Keratinocyte (primary cell): ENCODE data around the gene PXDN. TPM values are rescaled to one million over a fixed set of nuclear protein-coding genes. Genes with fewer than 3 reads are reported as not detected.

Source experiments
- DNase-seq: peaks from one replicate; pipeline ENCODE4 v3.0.0-alpha.2; 2011; ENCODE audit warnings: low read depth, missing footprints, low spot score
- FAIRE-seq: peaks from 2 replicates; lab custom pipeline; 2011; peaks lifted over from hg19 to GRCh38; lab: Jason Lieb, UNC
- H2AFZ ChIP-seq: 2 replicates; pipeline ENCODE4 v1.6.0; 2012; ENCODE audit warnings: low read length, control low read depth, inconsistent platforms; ENCODE audit not compliant: control insufficient read depth
- H3K27ac ChIP-seq: 2 replicates; pipeline ENCODE4 v1.5.1; 2011; ENCODE audit warnings: low read length; ENCODE audit not compliant: control insufficient read depth, insufficient read depth
- H3K27me3 ChIP-seq: 3 replicates; pipeline ENCODE4 v1.6.0; 2011; ENCODE audit warnings: low read length; ENCODE audit not compliant: control insufficient read depth, insufficient read depth; ENCODE audit errors: extremely low read depth
- H3K36me3 ChIP-seq, 2 experiments: 2 replicates in 1 of 2; 3 replicates in 1 of 2; pipeline ENCODE4 v1.5.1; 2011; ENCODE audit warnings: low read length in 2 of 2, mild to moderate bottlenecking in 1 of 2; ENCODE audit not compliant: control insufficient read depth in 2 of 2, insufficient read depth in 2 of 2; ENCODE audit errors: extremely low read depth in 1 of 2
- H3K4me1 ChIP-seq: 3 replicates; pipeline ENCODE4 v1.5.1; 2011; ENCODE audit warnings: low read length; ENCODE audit not compliant: control insufficient read depth, insufficient read depth; ENCODE audit errors: extremely low read depth
- H3K4me2 ChIP-seq: 3 replicates; pipeline ENCODE4 v1.6.0; 2011; ENCODE audit warnings: low read depth, low read length; ENCODE audit not compliant: control insufficient read depth, insufficient read depth; ENCODE audit errors: extremely low read depth
- H3K4me3 ChIP-seq, 3 experiments: fragments of 200-600 bp in 1 of 3; sonication (generic) in 1 of 3; 2 replicates in 2 of 3; 3 replicates in 1 of 3; pipeline ENCODE4 v1.5.1; 2011 to 2016; ENCODE audit warnings: low read length in 3 of 3, mild to moderate bottlenecking in 3 of 3, control low read depth in 2 of 3, inconsistent platforms in 1 of 3, low read depth in 1 of 3, mixed read lengths in 1 of 3, mixed run types in 1 of 3, moderate library complexity in 1 of 3; ENCODE audit not compliant: control insufficient read depth in 2 of 3, insufficient read depth in 2 of 3; ENCODE audit errors: extremely low read depth in 1 of 3
- H3K79me2 ChIP-seq: 2 replicates; pipeline ENCODE4 v1.6.0; 2012; ENCODE audit warnings: low read length; ENCODE audit not compliant: control insufficient read depth, insufficient read depth
- H3K9ac ChIP-seq: 3 replicates; pipeline ENCODE4 v1.6.0; 2011; ENCODE audit warnings: low read length; ENCODE audit not compliant: control insufficient read depth, insufficient read depth; ENCODE audit errors: extremely low read depth
- H3K9me1 ChIP-seq: 3 replicates; pipeline ENCODE4 v1.6.0; 2011; ENCODE audit warnings: low read length; ENCODE audit not compliant: control insufficient read depth, insufficient read depth; ENCODE audit errors: extremely low read depth
- H3K9me3 ChIP-seq: 2 replicates; pipeline ENCODE4 v1.5.1; 2012; ENCODE audit warnings: low read depth, low read length; ENCODE audit not compliant: control insufficient read depth
- H4K20me1 ChIP-seq: 3 replicates; pipeline ENCODE4 v1.6.0; 2011; ENCODE audit warnings: low read length; ENCODE audit not compliant: control insufficient read depth, insufficient read depth; ENCODE audit errors: extremely low read depth
- CTCF ChIP-seq, 3 experiments: IDR thresholded peaks in 1 of 3; conservative IDR thresholded peaks in 1 of 3; optimal IDR thresholded peaks in 1 of 3; 2 replicates in 2 of 3; 3 replicates in 1 of 3; pipeline versions ENCODE3 to v1.5.1; 2011; ENCODE audit warnings: low read length in 3 of 3, mild to moderate bottlenecking in 3 of 3, moderate library complexity in 2 of 3, control low read depth in 1 of 3, inconsistent platforms in 1 of 3; ENCODE audit not compliant: insufficient read depth in 2 of 3; ENCODE audit errors: extremely low read depth in 1 of 3
- EZH2 ChIP-seq: IDR thresholded peaks from one replicate; pipeline ENCODE4 v1.6.1; 2012; ENCODE audit warnings: inconsistent platforms, mild to moderate bottlenecking, low read length, moderate library complexity
- dilution Hi-C: fragments of 300-500 bp; cut with MboI; formaldehyde crosslinking; loops from one replicate; pipeline ENCODE4 v1.7.0; 2020; ENCODE audit warnings: low sequenced_read_pairs; ENCODE audit not compliant: extremely low pct_ligation_motif_present
- polyA plus RNA-seq, 5 experiments: library from polyadenylated mRNA; depleted of rRNA in 3 of 5; stranded (reverse) in 3 of 5; stranded (forward) in 1 of 5; unstranded in 1 of 5; fragments of >200 nt; gene quantifications; 1 replicate in 1 of 5; 2 replicates in 3 of 5; 3 replicates in 1 of 5; pipeline versions ENCODE4 v1.2.1 to v1.2.3, GENCODE V29; 2011 to 2012; ENCODE audit warnings: missing spikeins in 2 of 5, low read depth in 1 of 5, low replicate concordance in 1 of 5

PXDN gene
- polyA plus RNA-seq, 1 donor (not counting 4 experiments of a cell fraction or from before 2014, with no cell fraction given), result 36.7 TPM

- H3K9me1 ChIP-seq, result no peaks in the 10 kb centered on the region
- TF ChIP-seq CTCF (optimal IDR thresholded peaks at IDR 0.05 in 1 of 3, IDR thresholded peaks at IDR 0.05 in 1 of 3, conservative IDR thresholded peaks at IDR 0.05 in 1 of 3; ENCODE audit: extremely low read depth in 1 of 3, insufficient read depth in 2 of 3, low read length in 3 of 3) (no peak), EZH2 (no peak)
- no peak overlapping the region for H3K4me3 ChIP-seq
- H3K4me2 ChIP-seq, result no peak overlapping the region
- DNase-seq (no peak), FAIRE-seq (peak; percentile 62)
- dilution Hi-C loops, result loop anchor here (25.0 kb wide), 1 partner anchor 143 kb away; the partner anchor contains the start of gene PXDN
- no peaks in the 10 kb centered on the region for H3K9me3 ChIP-seq
- H2AFZ ChIP-seq, result no peak overlapping the region
- H3K27me3 ChIP-seq, result peaks cover 18% of the 10 kb centered on the region
- H4K20me1 ChIP-seq, result no peaks in the 10 kb centered on the region
- H3K27ac ChIP-seq, result no peak overlapping the region
- peaks cover 30% of the 10 kb centered on the region for H3K4me1 ChIP-seq
- H3K79me2 ChIP-seq, result no peaks in the 10 kb centered on the region
- no peaks in the 10 kb centered on the region for H3K36me3 ChIP-seq
- H3K9ac ChIP-seq, result no peak overlapping the region
These were observed 150.3 kb downstream of the PXDN start for GRCh38 chr2:1594123-1594372.

GRCh38 chr2:1593371-1594122 is 150.8 kb downstream of the PXDN start:
- Histone ChIP-seq H3K4me1 (peaks cover 32% of the 10 kb centered on the region), H3K9ac (no peak overlapping the region), H3K4me3 (no peak overlapping the region), H3K36me3 (no peaks in the 10 kb centered on the region), H4K20me1 (no peaks in the 10 kb centered on the region), H2AFZ (no peak overlapping the region), H3K4me2 (peak overlapping the region; percentile 14), H3K27me3 (peaks cover 17% of the 10 kb centered on the region), H3K79me2 (no peaks in the 10 kb centered on the region), H3K27ac (no peak overlapping the region), H3K9me1 (no peaks in the 10 kb centered on the region), H3K9me3 (no peaks in the 10 kb centered on the region)
- TF ChIP-seq CTCF (optimal IDR thresholded peaks at IDR 0.05 in 1 of 3, IDR thresholded peaks at IDR 0.05 in 1 of 3, conservative IDR thresholded peaks at IDR 0.05 in 1 of 3; ENCODE audit: extremely low read depth in 1 of 3, insufficient read depth in 2 of 3, low read length in 3 of 3) (no peak), EZH2 (no peak)
- no peak for FAIRE-seq
- dilution Hi-C loops, result loop anchor here (25.0 kb wide), 1 partner anchor 144 kb away; the partner anchor contains the start of gene PXDN
- DNase-seq, result no peak
